ENCODE measurements around the gene TRUB1.

Gene TRUB1

GRCh38 chr10:114987995-114988394 lies 50.0 kb downstream of the TRUB1 start:
- DNase-seq, result no peak

GRCh38 chr10:114990586-114990985 lies 52.6 kb downstream of the TRUB1 start:
- no peak for DNase-seq

- DNase-seq, result no peak
Observed at GRCh38 chr10:114990991-114991390, 53.0 kb downstream of the TRUB1 start.

- no peak for DNase-seq
Observed at GRCh38 chr10:114992189-114992775, 54.3 kb downstream of the TRUB1 start.

GRCh38 chr10:114995468-114996247 lies 57.7 kb downstream of the TRUB1 start:
- no peak for DNase-seq

- DNase-seq, result no peak
Observed at GRCh38 chr10:114996542-114996941, 58.5 kb downstream of the TRUB1 start.

- no peak for DNase-seq
Observed at GRCh38 chr10:114998993-114999392, 61.0 kb downstream of the TRUB1 start.

GRCh38 chr10:115001506-115002381 lies 63.7 kb downstream of the TRUB1 start:
- no peak for DNase-seq

- no peak for DNase-seq
Observed at GRCh38 chr10:115003396-115003795, 65.4 kb downstream of the TRUB1 start.

- no peak for DNase-seq
Observed at GRCh38 chr10:115004236-115004862, 66.4 kb downstream of the TRUB1 start.

- DNase-seq, result no peak
Observed at GRCh38 chr10:115005771-115006170, 67.8 kb downstream of the TRUB1 start.

- no peak for DNase-seq
Observed at GRCh38 chr10:115018185-115018931, 80.4 kb downstream of the TRUB1 start.

GRCh38 chr10:115020449-115020848 lies 82.5 kb downstream of the TRUB1 start:
- no peak for DNase-seq

- no peak for DNase-seq
Observed at GRCh38 chr10:115022733-115023132, 84.7 kb downstream of the TRUB1 start.

- no peak for DNase-seq
Observed at GRCh38 chr10:115023715-115024114, 85.7 kb downstream of the TRUB1 start.

GRCh38 chr10:115024371-115024770 lies 86.4 kb downstream of the TRUB1 start:
- no peak for DNase-seq

- no peak for DNase-seq
Observed at GRCh38 chr10:115026056-115026745, 88.2 kb downstream of the TRUB1 start.

- no peak for DNase-seq
Observed at GRCh38 chr10:115026746-115027140, 88.7 kb downstream of the TRUB1 start.

All from cerebellar nuclear complex (tissue), 1 donor.